Measurements from ENCODE around the gene TCL1A.

DNA sequence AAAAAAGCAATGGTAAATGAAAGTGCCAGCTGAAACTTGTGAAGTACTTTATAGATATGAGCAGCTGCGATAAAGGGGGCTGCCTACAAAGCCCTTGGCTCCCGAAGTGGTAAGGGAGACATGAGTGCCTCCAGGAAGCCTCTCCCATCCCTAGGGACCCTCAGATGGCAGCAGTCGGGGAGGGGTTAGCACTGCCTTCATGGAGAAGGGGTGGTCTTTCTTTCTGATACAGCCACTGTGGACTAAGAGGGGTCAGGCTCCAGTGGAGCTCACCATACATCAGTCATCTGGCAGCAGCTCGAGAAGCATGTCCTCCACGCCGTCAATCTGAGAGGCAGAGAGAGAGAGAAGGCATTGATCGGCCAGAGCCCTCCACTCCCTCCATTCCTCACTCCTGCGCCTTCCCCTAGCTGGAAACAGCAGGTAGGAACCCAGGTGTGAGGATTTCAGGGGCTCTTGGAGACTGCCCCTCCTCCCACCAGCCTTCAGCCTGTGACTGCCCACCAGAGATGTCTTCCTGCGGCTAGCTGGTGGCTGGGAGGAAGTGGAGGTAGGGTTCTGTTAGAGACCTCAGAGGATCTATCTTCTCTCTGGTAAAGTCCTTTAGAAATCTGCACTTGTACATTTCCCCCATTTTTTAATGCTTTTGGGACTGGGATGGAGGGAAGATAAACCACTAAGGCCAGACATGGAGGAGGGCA lies 2.3 kb downstream of the TCL1A start:
- no peak for TF ChIP-seq EZH2 (IDR thresholded peaks at IDR 0.05)
- TF ChIP-seq POLR2AphosphoS5 (IDR thresholded peaks at IDR 0.05; ENCODE audit: borderline replicate concordance, low read depth, low read length) = no peak
